Endothelial cell of umbilical vein (primary cell): ENCODE data around the gene TMPRSS9. TPM values are rescaled to one million over a fixed set of nuclear protein-coding genes. Genes with fewer than 3 reads are reported as not detected.

ENCODE experiments used
- BruUV-seq: library from RNA; stranded (reverse); fragments of 400-500 nt; replicated peaks from 2 replicates; lab custom pipeline; 2021; lab: Mats Ljungman, UMichigan
- CTCF ChIA-PET: fragments of 300-600, 350-600 bp; sonication (Branson Sonifier 250); formaldehyde crosslinking; loops from one replicate; lab custom pipeline; 2021; ENCODE audit warnings: antibody characterized with exemption, inconsistent platforms; lab: Charles Lee
- POLR2A ChIA-PET: fragments of 300-600, 350-600 bp; sonication (Branson Sonifier 250); formaldehyde crosslinking; loops from one replicate; lab custom pipeline; 2021; ENCODE audit warnings: antibody characterized with exemption, inconsistent platforms; lab: Charles Lee
- DNase-seq: peaks from one replicate; pipeline ENCODE4 v3.0.0-alpha.2; 2011; ENCODE audit warnings: low read depth, low spot score
- FAIRE-seq: peaks from 2 replicates; lab custom pipeline; 2011; peaks lifted over from hg19 to GRCh38; lab: Jason Lieb, UNC
- H2AFZ ChIP-seq: 2 replicates; pipeline ENCODE4 v1.6.0; 2012; ENCODE audit warnings: low read depth, low read length, control low read depth, inconsistent platforms
- H3K27ac ChIP-seq: 2 replicates; pipeline ENCODE4 v1.5.1; 2011; ENCODE audit warnings: low read depth, mild to moderate bottlenecking, control low read depth, low read length, moderate library complexity; ENCODE audit not compliant: insufficient read depth
- H3K27me3 ChIP-seq, 2 experiments: 2 replicates each; pipeline versions ENCODE4 v1.6.0 to v1.6.1; 2011; ENCODE audit warnings: low read length in 2 of 2, mixed read lengths in 1 of 2; ENCODE audit not compliant: control insufficient read depth in 2 of 2, insufficient read depth in 2 of 2
- H3K36me3 ChIP-seq, 2 experiments: 2 replicates in 1 of 2; 3 replicates in 1 of 2; pipeline ENCODE4 v1.5.1; 2011; ENCODE audit warnings: low read length in 2 of 2, mild to moderate bottlenecking in 1 of 2, moderate library complexity in 1 of 2; ENCODE audit not compliant: control insufficient read depth in 2 of 2, insufficient read depth in 2 of 2; ENCODE audit errors: extremely low read depth in 1 of 2
- H3K4me1 ChIP-seq: 3 replicates; pipeline ENCODE4 v1.5.1; 2011; ENCODE audit warnings: mild to moderate bottlenecking, low read length; ENCODE audit not compliant: control insufficient read depth, insufficient read depth; ENCODE audit errors: extremely low read depth
- H3K4me2 ChIP-seq: 2 replicates; pipeline ENCODE4 v1.6.1; 2011; ENCODE audit warnings: low read length, control low read depth, mixed read lengths; ENCODE audit not compliant: insufficient read depth
- H3K4me3 ChIP-seq, 3 experiments: fragments of 200-600 bp in 1 of 3; sonication (generic), shearing (Covaris generic) in 1 of 3; replicated peaks in 1 of 3; 2 replicates each; pipeline ENCODE4 v1.5.1; 2011 to 2016; ENCODE audit warnings: control low read depth in 3 of 3, low read length in 3 of 3, mild to moderate bottlenecking in 2 of 3, inconsistent platforms in 1 of 3, low read depth in 1 of 3, moderate library complexity in 1 of 3; ENCODE audit not compliant: insufficient read depth in 1 of 3
- H3K79me2 ChIP-seq: 2 replicates; pipeline ENCODE4 v1.6.0; 2012; ENCODE audit warnings: low read length, inconsistent platforms; ENCODE audit not compliant: control insufficient read depth, insufficient read depth
- H3K9ac ChIP-seq: replicated peaks from 2 replicates; pipeline ENCODE3; 2011; ENCODE audit warnings: low read length, control low read depth; ENCODE audit not compliant: insufficient read depth; ENCODE audit errors: extremely low read depth
- H3K9me1 ChIP-seq: replicated peaks from 3 replicates; pipeline ENCODE4 v1.6.0; 2011; ENCODE audit warnings: mild to moderate bottlenecking, low read length; ENCODE audit not compliant: control insufficient read depth, insufficient read depth; ENCODE audit errors: extremely low read depth
- H3K9me3 ChIP-seq: replicated peaks from 2 replicates; pipeline ENCODE4 v1.5.1; 2012; ENCODE audit warnings: low read length, inconsistent platforms; ENCODE audit not compliant: control insufficient read depth, insufficient read depth
- H4K20me1 ChIP-seq: replicated peaks from 2 replicates; pipeline ENCODE3; 2011; ENCODE audit warnings: mild to moderate bottlenecking, low read length; ENCODE audit not compliant: control insufficient read depth, insufficient read depth; ENCODE audit errors: extremely low read depth
- CTCF ChIP-seq, 2 donors: IDR thresholded peaks; 1 replicate in 1 of 2; 2 replicates in 1 of 2; pipeline ENCODE4 v1.5.1; 2011; ENCODE audit warnings: low read length in 2 of 2, mild to moderate bottlenecking in 2 of 2, moderate library complexity in 2 of 2, control low read depth in 1 of 2, inconsistent platforms in 1 of 2, low read depth in 1 of 2; ENCODE audit not compliant: insufficient read depth in 1 of 2; ENCODE audit errors: extremely low read depth in 1 of 2
- EZH2 ChIP-seq: IDR thresholded peaks from 2 replicates; pipeline ENCODE4 v1.6.1; 2012; ENCODE audit warnings: borderline replicate concordance, low read depth, mild to moderate bottlenecking, moderate library complexity, low read length, inconsistent platforms; ENCODE audit not compliant: severe bottlenecking
- FOS ChIP-seq: IDR thresholded peaks from 2 replicates; pipeline ENCODE4 v1.6.1; 2011; ENCODE audit warnings: mild to moderate bottlenecking, low read length, moderate library complexity, borderline replicate concordance; ENCODE audit not compliant: insufficient read depth
- GATA2 ChIP-seq: IDR thresholded peaks from 2 replicates; pipeline ENCODE4 v1.7.0; 2011; ENCODE audit warnings: low read depth, mild to moderate bottlenecking, moderate library complexity, mixed read lengths, low read length; ENCODE audit not compliant: insufficient read length, insufficient read depth
- MYC ChIP-seq: IDR thresholded peaks from one replicate; pipeline ENCODE4 v1.6.1; 2011; ENCODE audit warnings: mild to moderate bottlenecking, low read depth, low read length
- POLR2A ChIP-seq: IDR thresholded peaks from 2 replicates; pipeline ENCODE4 v1.6.1; 2012; ENCODE audit warnings: low read depth, mild to moderate bottlenecking, control low read depth, low read length
- dilution Hi-C: fragments of 300-500 bp; cut with MboI; formaldehyde crosslinking; loops from one replicate; pipeline ENCODE4 v1.15.0; 2019; ENCODE audit warnings: low sequenced_read_pairs; ENCODE audit not compliant: extremely low pct_ligation_motif_present
- intact Hi-C: fragments of 100-400 bp; cut with micrococcal nuclease; formaldehyde crosslinking; loops from one replicate; pipeline ENCODE4 v1.10.0; 2022
- polyA plus RNA-seq, 4 experiments: library from polyadenylated mRNA; depleted of rRNA in 3 of 4; stranded (reverse) in 3 of 4; unstranded in 1 of 4; fragments of >200 nt; gene quantifications; 2 replicates each; pipeline versions ENCODE4 v1.2.1 to v1.2.3, GENCODE V29; 2011 to 2012; ENCODE audit warnings: missing spikeins in 1 of 4
- total RNA-seq: library from RNA; stranded (reverse); gene quantifications from 2 replicates; pipeline ENCODE4 v1.2.3, GENCODE V29; 2021
- TF ChIP-seq, protein P1 (sequence below): IDR thresholded peaks from 2 replicates; pipeline ENCODE4 v1.6.1; 2011; ENCODE audit not compliant: insufficient read depth, insufficient read length

The TMPRSS9 gene
- total and polyA plus RNA-seq, 2 donors (not counting 3 experiments of a cell fraction or from before 2014, with no cell fraction given), result not detected

DNA sequence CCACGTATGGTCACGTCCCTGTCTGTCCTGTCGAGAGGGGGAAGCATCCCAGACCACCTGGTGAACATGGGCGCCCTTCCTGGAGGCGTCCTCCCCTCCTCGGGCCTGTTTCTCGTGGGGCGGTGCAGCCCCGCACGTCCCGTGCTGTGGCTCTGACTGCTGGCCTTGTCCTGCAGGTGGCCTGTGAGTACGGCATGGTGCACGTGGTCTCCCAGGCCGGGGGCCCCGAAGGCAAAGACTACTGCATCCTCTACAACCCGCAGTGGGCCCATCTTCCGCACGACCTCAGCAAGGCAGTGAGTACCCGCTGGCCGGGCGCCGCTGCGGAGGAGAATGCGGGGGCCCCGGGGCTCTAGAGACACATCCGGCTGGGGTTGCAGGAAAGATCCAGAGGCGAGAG is 25.6 kb upstream of the TMPRSS9 start:
- Histone ChIP-seq H3K79me2 (peaks cover 21% of the 10 kb centered on the region), H3K4me1 (peaks cover 3% of the 10 kb centered on the region), H3K4me2 (no peak overlapping the region), H3K9ac (no peak overlapping the region), H3K9me1 (no peaks in the 10 kb centered on the region), H3K27me3 (no peaks in the 10 kb centered on the region), H3K27ac (no peak overlapping the region), H3K36me3 (no peaks in the 10 kb centered on the region), H3K9me3 (no peaks in the 10 kb centered on the region), H4K20me1 (no peaks in the 10 kb centered on the region), H3K4me3 (no peak overlapping the region), H2AFZ (no peak overlapping the region)
- FAIRE-seq (no peak), DNase-seq (no peak)
- intact Hi-C loops, result no loop called here
- no TSS peak for BruUV-seq
- CTCF ChIA-PET, result no interaction called here
- POLR2A ChIA-PET, result no interaction called here
- dilution Hi-C loops, result no loop called here
- TF ChIP-seq POLR2A (no peak), EZH2 (no peak), GATA2 (no peak), MYC (no peak), CTCF (IDR thresholded peaks at IDR 0.05; ENCODE audit: extremely low read depth in 1 of 2, insufficient read depth in 1 of 2, low read depth in 1 of 2, low read length in 2 of 2) (no peak), FOS (no peak)
- TF ChIP-seq, protein P1, sequence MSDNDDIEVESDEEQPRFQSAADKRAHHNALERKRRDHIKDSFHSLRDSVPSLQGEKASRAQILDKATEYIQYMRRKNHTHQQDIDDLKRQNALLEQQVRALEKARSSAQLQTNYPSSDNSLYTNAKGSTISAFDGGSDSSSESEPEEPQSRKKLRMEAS, result no peak
